ENCODE data around the gene PSMD11. TPM values are rescaled to one million over a fixed set of nuclear protein-coding genes. Genes with fewer than 3 reads are reported as not detected.

The PSMD11 gene
- total RNA-seq, 2 donors from 2014 or later, result 164 to 168 TPM

GRCh38 chr17:32441886-32442285, 2.4 kb upstream of the PSMD11 start:
- no peak overlapping the region for H3K4me3 ChIP-seq (ENCODE audit: low read length)
- Mint-ChIP-seq H3K4me1 (peaks cover 12% of the 10 kb centered on the region), H3K4me3 (no peak overlapping the region), H3K27me3 (ENCODE audit: insufficient read depth) (peaks cover 33% of the 10 kb centered on the region), H3K27ac (no peak overlapping the region), H3K36me3 (ENCODE audit: low read depth) (peaks cover 3% of the 10 kb centered on the region), H3K9me3 (peaks cover 11% of the 10 kb centered on the region)
- H3K36me3 ChIP-seq (ENCODE audit: control insufficient read depth, insufficient read depth, low read length), result peaks cover 15% of the 10 kb centered on the region
- WGBS, 2 experiments (ENCODE audit: insufficient coverage in 1 of 2, insufficient read length in 1 of 2), result 74% methylated on average over 2 of the region's 2 CpGs; no CpG with 5 or more reads in 1 of the 2 experiments
- H3K27ac ChIP-seq (ENCODE audit: low read depth, low read length), result no peak overlapping the region
- H3K27me3 ChIP-seq (ENCODE audit: control insufficient read depth, insufficient read depth, low read length, poor library complexity, severe bottlenecking), result peaks cover 5% of the 10 kb centered on the region
- H3K9ac ChIP-seq (ENCODE audit: extremely low read depth, low read length, poor library complexity, severe bottlenecking), result no peak overlapping the region
- DNase-seq, result no peak
- TF ChIP-seq CTCF (conservative IDR thresholded peaks at IDR 0.05), result no peak
- peaks cover 11% of the 10 kb centered on the region for H3K9me3 ChIP-seq (ENCODE audit: control insufficient read depth, low read length)
- H3K4me1 ChIP-seq (ENCODE audit: control insufficient read depth, insufficient read depth, low read length), result no peaks in the 10 kb centered on the region

- peak overlapping the region; percentile 75 for H3K4me3 ChIP-seq (ENCODE audit: low read length)
- peaks cover 12% of the 10 kb centered on the region for H3K4me1 Mint-ChIP-seq
- H3K27me3 ChIP-seq (ENCODE audit: control insufficient read depth, insufficient read depth, low read length, poor library complexity, severe bottlenecking), result peaks cover 5% of the 10 kb centered on the region
- H3K4me1 ChIP-seq (ENCODE audit: control insufficient read depth, insufficient read depth, low read length), result no peaks in the 10 kb centered on the region
- no peak overlapping the region for H3K9ac ChIP-seq (ENCODE audit: extremely low read depth, low read length, poor library complexity, severe bottlenecking)
- H3K27ac Mint-ChIP-seq, result no peak overlapping the region
- peak overlapping the region; percentile 96 for H3K4me3 Mint-ChIP-seq
- 20 to 35% methylated on average over 20 to 29 of the region's 29 CpGs for WGBS, 2 experiments (ENCODE audit: insufficient coverage in 1 of 2, insufficient read length in 1 of 2)
- peaks cover 34% of the 10 kb centered on the region for H3K36me3 ChIP-seq (ENCODE audit: control insufficient read depth, insufficient read depth, low read length)
- peak; percentile 99 for TF ChIP-seq CTCF (conservative IDR thresholded peaks at IDR 0.05)
- no peak for DNase-seq
- H3K27me3 Mint-ChIP-seq (ENCODE audit: insufficient read depth), result peaks cover 33% of the 10 kb centered on the region
- peaks cover 11% of the 10 kb centered on the region for H3K9me3 Mint-ChIP-seq
- no peak overlapping the region for H3K27ac ChIP-seq (ENCODE audit: low read depth, low read length)
- peaks cover 11% of the 10 kb centered on the region for H3K9me3 ChIP-seq (ENCODE audit: control insufficient read depth, low read length)
- peaks cover 16% of the 10 kb centered on the region for H3K36me3 Mint-ChIP-seq (ENCODE audit: low read depth)
These were observed 446 bp upstream of the PSMD11 start for GRCh38 chr17:32443827-32444300.

- H3K4me1 Mint-ChIP-seq, result peaks cover 12% of the 10 kb centered on the region
- H3K27me3 Mint-ChIP-seq (ENCODE audit: insufficient read depth), result peaks cover 33% of the 10 kb centered on the region
- H3K36me3 Mint-ChIP-seq (ENCODE audit: low read depth), result peaks cover 27% of the 10 kb centered on the region
- peaks cover 11% of the 10 kb centered on the region for H3K9me3 ChIP-seq (ENCODE audit: control insufficient read depth, low read length)
- TF ChIP-seq CTCF (conservative IDR thresholded peaks at IDR 0.05), result no peak
- H3K27ac Mint-ChIP-seq, result peak overlapping the region; percentile 97
- peak overlapping the region; percentile 87 for H3K27ac ChIP-seq (ENCODE audit: low read depth, low read length)
- peaks cover 46% of the 10 kb centered on the region for H3K36me3 ChIP-seq (ENCODE audit: control insufficient read depth, insufficient read depth, low read length)
- H3K27me3 ChIP-seq (ENCODE audit: control insufficient read depth, insufficient read depth, low read length, poor library complexity, severe bottlenecking), result peaks cover 5% of the 10 kb centered on the region
- DNase-seq, result peak; percentile 83
- WGBS, 2 experiments (ENCODE audit: insufficient coverage in 1 of 2, insufficient read length in 1 of 2), result 0 to 2% methylated on average over 5 to 14 of the region's 14 CpGs
- H3K9me3 Mint-ChIP-seq, result peaks cover 11% of the 10 kb centered on the region
- peak overlapping the region; percentile 86 for H3K9ac ChIP-seq (ENCODE audit: extremely low read depth, low read length, poor library complexity, severe bottlenecking)
- H3K4me1 ChIP-seq (ENCODE audit: control insufficient read depth, insufficient read depth, low read length), result no peaks in the 10 kb centered on the region
- H3K4me3 Mint-ChIP-seq, result peak overlapping the region; percentile 96
- H3K4me3 ChIP-seq (ENCODE audit: low read length), result peak overlapping the region; percentile 91
These were observed 735 bp downstream of the PSMD11 start for GRCh38 chr17:32445074-32445415.

Measured in endodermal cell (in vitro differentiated cells).